HG03135 (cell line): ENCODE measurements around the gene GARNL3.

ENCODE experiments used
- ATAC-seq: cut with Tn5 transposase; IDR thresholded peaks from one replicate; pipeline ENCODE4 v1.9.1; 2021; ENCODE audit warnings: mild to moderate bottlenecking, moderate library complexity; ENCODE audit not compliant: unreplicated experiment

Gene GARNL3

DNA sequence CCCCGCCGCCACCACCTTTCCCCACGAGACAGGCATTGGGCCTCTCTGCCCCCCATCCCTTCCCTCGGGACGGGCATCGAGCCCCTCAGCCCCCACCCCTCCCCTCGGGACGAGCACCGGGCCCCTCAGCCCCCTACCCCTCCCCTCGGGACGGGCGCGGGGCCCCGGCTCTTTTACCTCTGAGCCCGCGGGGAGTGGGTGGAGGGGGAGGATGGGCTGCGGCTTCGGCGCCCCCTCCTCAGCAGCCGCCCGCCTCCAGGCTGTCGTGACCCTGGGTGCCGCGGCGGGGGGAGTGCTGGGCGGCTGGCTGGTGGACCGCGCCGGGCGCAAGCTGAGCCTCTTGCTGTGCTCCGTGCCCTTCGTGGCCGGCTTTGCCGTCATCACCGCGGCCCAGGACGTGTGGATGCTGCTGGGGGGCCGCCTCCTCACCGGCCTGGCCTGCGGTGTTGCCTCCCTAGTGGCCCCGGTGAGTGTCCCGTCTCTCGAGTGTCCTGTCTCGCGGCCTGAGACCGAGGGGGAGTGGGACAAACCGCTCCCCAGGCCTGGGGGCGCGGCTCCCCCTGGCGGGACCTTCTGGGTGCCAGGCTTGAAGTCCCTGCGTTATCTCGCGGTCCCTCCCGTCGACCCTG is 133.2 kb downstream of the GARNL3 start:
- ATAC-seq = no peak

DNA sequence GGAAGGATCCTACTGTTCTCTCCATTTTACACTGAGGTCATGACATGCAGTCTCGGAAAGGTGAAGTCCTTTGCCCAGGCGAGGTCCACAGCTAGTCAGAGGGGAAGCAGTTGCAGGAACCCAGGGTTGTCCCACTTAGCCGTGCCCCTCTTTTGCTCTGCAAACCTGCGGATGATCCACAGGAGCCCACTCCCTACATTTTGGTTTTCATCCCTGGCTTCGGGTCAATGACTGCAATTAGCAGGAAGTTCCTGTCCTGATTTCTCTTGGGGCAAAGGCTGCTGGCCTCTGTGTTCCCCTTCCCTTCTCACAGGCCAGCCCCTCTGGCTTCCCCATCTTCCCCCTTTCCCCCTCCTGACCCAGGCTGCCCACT is 133.7 kb downstream of the GARNL3 start:
- no peak for ATAC-seq

DNA sequence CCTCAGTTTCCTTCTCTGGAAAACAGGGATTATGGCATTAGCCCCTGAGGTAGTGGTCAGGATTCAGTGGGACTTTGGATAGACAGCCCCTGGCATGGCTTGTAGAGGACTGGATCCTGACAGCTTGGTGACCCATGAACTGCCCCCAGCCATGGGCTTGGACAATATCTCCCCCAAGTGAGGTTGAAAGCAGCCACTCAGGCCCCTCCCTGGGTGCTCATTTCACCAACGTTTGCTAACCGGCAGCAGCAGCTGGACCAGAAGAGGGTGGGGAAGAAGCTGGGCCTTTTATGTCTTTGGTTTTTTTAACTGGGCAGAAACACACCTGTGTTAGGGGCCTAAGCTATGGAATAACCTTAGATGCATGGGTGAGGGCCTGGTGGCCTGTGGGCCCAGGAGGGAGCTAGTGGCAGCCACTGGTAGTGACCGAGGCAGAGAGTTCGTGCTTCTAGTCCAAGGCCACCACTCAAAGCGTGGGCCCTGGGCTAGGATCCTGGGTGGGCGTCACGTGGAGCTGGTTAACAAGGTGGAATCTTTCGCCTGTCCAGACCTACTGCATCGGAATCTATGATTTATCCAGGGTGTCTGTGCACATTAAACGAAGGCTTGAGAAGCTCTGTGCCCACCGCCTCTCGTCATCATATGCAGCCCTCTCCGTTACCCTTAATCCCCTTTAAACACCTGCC is 134.3 kb downstream of the GARNL3 start:
- ATAC-seq = no peak

DNA sequence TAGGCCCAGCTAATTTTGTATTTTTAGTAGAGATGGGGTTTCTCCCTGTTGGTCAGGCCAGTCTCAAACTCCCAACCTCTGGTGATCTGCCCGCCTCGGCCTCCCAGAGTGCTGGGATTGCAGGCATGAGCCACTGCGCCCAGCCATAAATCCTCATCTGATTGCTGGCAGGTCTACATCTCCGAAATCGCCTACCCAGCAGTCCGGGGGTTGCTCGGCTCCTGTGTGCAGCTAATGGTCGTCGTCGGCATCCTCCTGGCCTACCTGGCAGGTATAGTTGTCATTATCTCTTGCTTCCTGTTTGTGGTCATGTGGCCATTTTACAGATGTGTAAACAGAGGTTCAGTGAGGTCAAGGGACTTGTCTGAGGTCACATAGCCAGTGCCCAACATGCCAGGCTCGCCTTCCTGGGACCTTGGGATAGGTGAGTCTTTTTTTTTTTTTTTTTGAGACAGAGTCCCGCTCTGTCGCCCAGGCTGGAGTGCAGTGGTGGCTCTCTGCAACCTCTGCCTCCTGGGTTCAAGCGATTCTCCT is 135.2 kb downstream of the GARNL3 start:
- no peak for ATAC-seq

DNA sequence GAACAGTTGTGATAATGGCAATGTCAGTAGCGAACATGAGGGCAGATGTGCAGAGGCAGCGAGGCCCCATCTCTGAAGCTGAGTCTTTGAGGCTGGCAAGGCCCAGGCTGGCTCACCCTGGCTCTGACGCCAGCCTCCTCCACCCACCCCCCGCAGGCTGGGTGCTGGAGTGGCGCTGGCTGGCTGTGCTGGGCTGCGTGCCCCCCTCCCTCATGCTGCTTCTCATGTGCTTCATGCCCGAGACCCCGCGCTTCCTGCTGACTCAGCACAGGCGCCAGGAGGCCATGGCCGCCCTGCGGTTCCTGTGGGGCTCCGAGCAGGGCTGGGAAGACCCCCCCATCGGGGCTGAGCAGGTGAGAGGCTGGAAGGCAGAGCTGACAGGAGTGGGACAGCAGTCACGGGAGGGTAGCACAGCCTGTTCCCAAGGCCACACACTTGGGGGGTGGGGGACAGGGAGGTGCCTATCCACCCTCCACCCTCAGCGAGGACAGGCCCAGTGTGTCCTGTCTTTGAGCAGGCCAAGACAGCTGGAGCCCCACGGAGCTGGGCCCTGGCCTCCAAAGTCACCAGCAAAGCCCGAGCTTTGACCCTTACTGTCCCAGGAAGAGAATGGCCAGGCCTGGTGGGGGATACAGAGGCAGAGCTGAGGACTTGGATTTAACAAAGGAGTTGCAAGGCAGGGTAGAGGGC is 138.0 kb downstream of the GARNL3 start:
- ATAC-seq = no peak

DNA sequence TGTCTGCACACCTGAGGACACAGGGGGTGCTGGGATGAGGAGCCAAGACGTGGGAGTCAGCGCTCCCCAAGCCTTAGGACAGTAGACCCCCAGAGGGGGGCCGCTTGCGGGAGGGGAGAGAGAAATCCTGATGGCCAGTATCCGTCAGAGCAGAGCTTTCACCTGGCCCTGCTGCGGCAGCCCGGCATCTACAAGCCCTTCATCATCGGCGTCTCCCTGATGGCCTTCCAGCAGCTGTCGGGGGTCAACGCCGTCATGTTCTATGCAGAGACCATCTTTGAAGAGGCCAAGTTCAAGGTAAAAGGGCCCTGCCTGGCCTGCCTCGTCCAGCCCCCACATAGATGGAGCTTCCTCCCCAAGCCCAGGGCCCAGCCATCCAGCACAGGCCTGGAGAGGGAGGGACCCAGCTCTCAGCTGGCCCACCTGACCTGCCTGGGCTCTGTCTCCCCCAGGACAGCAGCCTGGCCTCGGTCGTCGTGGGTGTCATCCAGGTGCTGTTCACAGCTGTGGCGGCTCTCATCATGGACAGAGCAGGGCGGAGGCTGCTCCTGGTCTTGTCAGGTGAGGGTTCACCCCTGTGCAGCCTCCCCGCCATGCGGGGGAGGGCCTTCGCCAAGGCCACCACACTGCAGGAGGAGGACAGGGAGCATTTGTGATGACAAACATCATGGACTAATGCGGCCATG is 139.1 kb downstream of the GARNL3 start:
- ATAC-seq = no peak

DNA sequence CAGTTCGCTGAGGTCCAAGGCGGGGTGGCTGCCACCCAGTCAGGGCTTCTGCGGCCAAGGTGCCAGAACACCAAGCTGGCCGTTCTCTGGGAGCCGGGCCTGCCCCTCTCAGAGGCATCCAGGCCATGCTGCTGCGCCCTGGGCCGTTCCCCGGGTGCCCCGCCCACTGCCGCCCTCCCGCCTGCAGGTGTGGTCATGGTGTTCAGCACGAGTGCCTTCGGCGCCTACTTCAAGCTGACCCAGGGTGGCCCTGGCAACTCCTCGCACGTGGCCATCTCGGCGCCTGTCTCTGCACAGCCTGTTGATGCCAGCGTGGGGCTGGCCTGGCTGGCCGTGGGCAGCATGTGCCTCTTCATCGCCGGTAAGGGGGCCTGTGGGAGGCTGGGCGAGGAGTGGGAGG is 140.1 kb downstream of the GARNL3 start:
- ATAC-seq = no peak

DNA sequence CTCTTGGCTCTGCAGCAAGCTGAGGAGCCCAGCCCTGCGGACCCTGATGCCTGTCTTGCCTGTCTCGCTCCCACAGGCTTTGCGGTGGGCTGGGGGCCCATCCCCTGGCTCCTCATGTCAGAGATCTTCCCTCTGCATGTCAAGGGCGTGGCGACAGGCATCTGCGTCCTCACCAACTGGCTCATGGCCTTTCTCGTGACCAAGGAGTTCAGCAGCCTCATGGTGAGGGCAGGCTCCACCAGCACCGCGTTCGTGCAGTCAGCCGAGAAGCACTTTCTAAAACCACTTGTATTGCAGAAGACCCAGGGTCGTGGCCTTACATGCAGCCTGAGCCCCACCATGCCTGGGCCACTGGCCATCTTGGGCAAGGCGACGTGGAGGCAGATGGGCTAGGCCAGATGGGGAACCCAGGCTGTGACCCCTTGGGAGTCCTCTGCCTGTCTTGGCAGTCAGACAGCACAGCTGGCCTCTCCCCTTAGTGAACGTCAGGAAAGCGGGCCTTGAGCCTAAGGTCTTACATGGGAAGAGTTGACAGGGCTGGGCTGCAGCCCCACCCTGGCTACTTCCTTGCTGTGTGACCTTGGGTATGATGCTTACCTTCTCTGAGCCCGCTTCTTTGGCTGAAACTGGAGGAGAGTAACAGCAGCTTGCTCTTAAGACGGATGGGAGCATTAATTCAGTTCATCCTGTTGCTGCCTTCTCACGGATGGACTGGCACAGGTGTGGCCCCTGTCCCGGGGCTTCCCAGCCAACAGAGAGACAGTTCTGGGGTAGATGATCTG is 141.0 kb downstream of the GARNL3 start:
- ATAC-seq = no peak

DNA sequence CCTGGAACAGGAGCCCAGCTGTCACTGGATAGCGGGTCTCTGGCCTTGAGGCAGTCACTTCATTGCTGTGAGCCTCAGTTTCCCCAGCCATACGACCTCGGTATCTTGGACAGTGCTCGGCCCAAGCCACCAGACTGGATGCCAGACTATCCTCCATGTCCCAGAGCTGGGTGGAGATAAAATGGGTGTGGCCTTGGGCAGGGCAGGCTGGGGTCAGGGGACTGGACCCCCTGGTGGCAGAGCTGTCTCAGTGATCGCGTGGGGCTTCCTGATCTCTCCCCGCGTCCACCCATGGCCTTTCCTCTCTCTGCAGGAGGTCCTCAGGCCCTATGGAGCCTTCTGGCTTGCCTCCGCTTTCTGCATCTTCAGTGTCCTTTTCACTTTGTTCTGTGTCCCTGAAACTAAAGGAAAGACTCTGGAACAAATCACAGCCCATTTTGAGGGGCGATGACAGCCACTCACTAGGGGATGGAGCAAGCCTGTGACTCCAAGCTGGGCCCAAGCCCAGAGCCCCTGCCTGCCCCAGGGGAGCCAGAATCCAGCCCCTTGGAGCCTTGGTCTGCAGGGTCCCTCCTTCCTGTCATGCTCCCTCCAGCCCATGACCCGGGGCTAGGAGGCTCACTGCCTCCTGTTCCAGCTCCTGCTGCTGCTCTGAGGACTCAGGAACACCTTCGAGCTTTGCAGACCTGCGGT is 142.4 kb downstream of the GARNL3 start:
- no peak for ATAC-seq

DNA sequence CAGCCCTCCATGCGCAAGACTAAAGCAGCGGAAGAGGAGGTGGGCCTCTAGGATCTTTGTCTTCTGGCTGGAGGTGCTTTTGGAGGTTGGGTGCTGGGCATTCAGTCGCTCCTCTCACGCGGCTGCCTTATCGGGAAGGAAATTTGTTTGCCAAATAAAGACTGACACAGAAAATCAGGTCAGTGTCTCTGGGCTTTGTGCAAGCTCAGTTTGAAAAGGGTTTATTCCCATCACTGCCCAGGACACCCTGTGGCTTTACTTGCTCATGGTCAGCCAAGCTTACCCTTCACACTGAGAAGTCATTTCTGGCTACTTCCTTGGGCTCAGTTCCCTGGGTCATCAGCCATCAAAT is 142.9 kb downstream of the GARNL3 start:
- ATAC-seq = no peak

DNA sequence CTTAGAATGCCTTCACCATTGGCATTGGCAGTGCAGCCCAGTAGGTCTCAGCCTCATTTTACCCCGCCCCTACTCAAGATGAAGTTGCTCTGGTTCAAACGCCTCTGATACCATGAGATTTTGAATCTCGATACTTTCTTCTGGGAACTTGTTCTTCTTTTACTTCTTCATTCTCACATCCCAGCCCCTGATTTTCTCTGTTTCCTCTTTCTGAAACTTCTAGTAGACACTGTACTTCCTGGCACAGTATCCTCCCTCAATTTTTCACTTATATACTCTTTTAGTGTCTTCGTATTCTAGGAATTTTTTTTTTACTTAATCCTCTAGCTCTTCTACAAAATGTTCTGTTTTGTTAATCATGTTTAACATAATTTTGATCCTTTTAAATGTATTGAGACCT is 146.5 kb downstream of the GARNL3 start:
- ATAC-seq = no peak

DNA sequence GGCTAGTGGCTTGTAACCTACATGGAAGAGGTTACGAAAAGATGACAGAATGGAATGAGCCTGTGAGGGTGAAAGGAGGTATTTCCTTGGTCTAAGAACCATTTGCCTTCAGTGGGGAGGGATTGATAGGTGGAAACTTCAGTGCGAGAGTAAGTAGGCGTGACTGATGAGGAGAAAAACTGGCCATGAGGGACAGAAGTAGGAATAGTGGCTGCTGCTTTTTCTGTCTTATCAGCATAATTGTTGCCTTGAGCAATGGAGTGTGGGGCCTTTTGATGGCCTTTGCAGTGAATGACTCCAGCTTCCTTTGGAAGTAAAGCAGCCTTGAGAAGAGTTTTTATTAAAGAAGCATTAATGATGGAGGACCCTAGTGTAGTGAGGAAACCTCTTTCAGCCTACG is 150.6 kb downstream of the GARNL3 start:
- no peak for ATAC-seq

DNA sequence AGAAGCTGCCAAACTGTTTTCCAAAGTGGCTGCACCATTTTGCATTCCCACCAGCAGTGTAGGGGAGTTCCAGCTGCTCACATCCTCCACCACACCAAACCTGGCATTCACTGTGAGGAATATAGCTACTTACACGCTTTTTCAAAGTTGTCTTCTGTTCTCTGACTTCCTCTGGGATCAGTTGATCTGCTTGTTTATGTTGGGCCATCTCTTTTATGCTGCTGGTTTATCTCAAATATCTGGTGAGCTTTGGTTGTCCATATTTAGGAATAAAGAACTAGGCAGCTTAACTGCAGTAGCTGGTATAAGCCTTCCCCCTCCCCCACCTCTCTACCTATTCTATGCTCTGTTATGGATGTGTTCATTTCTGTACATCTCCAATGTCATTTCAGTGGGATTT is 151.1 kb downstream of the GARNL3 start:
- ATAC-seq = no peak

DNA sequence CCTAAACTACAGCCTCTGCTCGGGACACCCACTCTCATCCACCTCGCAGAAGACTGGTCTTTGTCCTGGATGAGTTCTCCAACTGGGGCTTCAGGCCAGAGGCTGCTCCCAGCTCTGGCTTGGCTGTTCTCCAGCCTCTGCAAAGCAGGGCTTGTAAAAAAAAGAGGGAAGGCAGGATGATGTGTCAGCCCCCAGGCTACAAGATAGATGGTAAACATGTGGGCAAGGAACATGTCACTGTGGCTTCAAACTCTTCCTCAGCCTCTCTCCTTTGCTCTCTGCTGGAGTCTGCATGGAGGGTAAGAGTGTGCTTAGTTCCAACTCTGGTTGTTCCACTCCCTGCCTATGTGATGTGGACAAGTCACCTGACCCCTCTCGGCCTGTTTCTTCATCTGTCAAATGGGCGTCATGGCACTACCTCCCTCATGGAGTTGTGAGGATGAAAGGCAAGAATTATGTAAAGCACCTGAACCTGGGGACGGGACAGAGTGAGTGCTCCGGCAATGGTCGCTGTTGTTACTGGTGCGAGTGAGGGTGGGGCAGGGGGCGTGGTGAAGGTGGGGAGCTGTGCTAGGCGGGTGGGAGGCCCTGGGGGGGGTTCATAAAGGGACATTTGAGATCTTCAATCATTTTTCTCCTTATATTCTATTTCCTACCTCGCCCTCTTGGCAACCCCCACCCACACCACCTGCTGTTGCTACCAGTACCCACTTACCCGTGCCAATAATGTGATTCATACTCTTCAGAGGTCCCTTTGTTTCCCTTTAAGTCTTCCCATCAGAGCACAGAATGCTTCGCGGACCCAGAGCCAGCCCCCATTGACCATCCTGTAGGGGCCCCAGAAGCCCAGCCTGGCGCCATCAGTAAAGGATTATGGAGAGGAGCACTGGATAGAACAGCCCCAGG is 152.8 kb downstream of the GARNL3 start:
- ATAC-seq = no peak

DNA sequence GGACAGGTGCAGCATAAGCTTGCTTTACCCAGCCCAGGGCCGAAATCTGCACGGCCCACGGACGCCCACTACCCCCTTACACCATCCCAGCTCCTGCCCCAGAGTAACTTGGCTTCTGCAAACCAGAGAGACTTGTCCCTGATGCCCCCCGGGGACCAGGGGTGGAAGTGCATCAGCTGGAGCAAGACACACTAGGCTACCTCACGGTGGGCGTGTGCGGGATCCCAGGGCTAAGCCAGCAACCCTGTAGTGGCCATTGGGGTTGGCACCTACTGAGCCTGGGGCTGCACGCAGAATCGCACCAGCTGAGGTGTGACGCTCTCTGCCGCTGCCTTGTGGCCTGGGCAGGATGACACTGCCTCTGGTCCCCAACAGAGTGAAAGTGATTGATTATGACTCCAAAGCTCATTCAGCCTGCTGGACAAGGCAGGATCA is 153.5 kb downstream of the GARNL3 start:
- no peak for ATAC-seq

DNA sequence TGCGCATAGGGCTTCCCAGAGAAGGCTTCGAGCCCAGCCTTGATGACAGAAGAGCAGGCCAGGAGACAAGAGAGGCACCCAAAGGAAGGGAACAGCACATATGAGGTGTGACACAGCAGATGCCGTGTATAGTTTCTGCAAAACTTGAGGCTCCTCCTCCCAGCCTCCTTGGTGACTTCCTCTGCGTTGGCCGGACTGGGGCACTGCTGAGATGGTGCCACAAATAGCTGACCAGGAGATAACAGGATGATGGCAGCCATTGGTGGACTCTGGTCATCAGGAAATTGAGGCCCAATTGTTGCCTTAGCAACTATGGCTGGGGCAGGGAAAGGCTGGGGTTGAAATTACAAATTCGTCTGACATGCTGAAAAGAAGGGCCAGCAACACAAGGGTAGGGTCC is 154.8 kb downstream of the GARNL3 start:
- ATAC-seq = no peak

DNA sequence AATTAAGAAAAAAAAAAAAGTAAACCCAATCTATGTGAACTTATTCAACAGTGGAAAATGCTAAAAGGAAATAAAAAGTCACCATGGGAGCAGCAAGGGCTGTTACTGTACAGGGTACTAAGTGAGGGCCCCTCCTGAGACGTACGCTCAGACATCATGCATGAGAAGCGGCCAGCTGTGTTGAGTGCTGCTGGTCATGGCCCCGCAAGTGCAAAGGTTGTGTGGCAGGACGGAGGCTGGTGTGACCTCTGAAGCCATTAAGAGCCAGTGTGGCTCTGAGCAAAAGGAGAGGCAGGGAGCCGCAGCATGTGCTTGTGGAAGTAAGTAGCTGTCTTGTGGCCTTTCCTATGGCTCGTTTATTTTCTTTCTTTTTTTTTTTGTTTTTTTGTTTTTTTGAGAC is 156.5 kb downstream of the GARNL3 start:
- no peak for ATAC-seq

DNA sequence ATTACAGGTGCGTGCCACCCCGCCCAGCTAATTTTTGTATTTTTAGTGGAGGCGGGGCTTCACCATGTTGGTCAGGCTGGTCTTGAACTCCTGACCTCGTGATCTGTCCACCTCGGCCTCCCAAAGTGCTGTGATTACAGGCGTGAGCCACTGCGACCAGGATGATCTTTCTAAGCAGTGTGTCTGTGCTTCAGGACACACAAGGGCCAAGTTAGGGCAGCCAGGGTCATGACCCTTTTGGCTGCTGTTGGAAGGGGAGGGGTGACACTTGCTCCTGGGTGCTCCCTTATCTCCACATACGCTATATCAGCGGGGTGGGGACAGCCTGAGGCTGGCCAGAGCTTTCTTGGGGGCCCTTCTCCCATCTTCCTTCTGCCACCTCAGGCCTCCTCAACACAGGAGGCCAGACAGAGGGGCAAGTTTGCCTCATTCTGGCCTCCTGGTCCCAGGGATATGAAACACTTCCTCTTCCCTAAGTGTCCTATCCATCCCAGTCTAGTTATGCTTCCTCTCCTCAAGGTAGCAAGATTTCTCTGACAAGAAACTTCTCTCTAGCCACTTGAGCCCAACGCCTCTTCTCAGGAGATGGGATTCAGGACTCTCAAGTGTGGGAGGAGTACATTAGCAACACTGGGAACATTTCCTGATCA is 157.7 kb downstream of the GARNL3 start:
- ATAC-seq = no peak

DNA sequence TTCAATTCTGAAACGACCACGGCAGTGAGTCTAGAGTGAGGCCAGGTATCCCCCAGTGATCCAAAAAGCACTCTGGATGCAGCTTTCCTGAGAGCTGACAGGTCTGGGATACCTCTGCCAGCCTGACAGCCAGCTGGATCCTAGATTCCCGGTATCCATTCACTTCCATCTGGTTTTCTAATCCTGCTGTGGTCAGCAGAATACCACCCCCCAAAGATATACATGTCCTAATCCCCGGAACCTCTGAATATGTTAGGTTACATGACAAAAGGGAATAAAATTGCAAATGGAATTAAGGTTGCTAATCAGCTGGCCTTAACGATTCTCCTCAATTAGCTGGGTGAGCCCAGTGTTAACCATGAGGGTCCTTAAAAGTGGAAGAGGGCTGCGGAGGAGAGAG is 158.2 kb downstream of the GARNL3 start:
- no peak for ATAC-seq
